Measurements from ENCODE around the gene PLA2G4C. TPM values are rescaled to one million over a fixed set of nuclear protein-coding genes. Genes with fewer than 3 reads are reported as not detected.

The PLA2G4C gene
- total RNA-seq, 1 donor from 2014 or later, result 33.9 TPM

DNA sequence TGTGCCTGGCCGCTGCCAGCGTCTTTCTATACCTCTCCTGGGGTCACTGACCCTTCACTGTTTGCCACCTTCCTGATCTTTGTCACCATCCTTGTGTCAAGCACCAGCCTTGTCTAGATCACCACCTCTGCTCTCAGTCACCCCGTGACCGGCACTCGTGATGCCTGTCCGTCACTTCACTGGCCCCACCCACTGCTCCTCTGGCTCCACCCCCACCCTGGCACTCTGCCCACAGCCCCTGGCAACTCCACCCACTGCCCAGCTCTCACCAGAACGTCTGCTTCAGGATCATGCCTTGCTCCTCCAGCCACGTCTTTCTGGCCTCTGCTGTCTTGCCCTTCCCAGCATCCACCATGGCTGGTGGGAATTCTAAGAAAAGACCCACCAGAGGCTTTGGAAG, 24.8 kb upstream of the PLA2G4C start:
- Histone ChIP-seq H3K36me3 (ENCODE audit: control insufficient read depth in 3 of 3, insufficient read depth in 3 of 3, low read length in 3 of 3) (peaks cover 7 to 9% (median 8%) of the 10 kb centered on the region in 3 donors), H3K9ac (ENCODE audit: low read depth in 1 of 3, low read length in 3 of 3) (no peak overlapping the region), H3K27ac (ENCODE audit: low read depth, low read length) (no peak overlapping the region), H3K27me3 (ENCODE audit: control insufficient read depth in 3 of 3, insufficient read depth in 3 of 3, low read length in 3 of 3) (no peaks in the 10 kb centered on the region), H3K4me3 (ENCODE audit: low read length in 3 of 3) (no peak overlapping the region), H3K4me1 (ENCODE audit: control insufficient read depth in 3 of 3, insufficient read depth in 3 of 3, low read length in 3 of 3) (no peaks in the 10 kb centered on the region), H3K9me3 (ENCODE audit: control insufficient read depth in 3 of 3, low read length in 3 of 3) (no peaks in the 10 kb centered on the region)

DNA sequence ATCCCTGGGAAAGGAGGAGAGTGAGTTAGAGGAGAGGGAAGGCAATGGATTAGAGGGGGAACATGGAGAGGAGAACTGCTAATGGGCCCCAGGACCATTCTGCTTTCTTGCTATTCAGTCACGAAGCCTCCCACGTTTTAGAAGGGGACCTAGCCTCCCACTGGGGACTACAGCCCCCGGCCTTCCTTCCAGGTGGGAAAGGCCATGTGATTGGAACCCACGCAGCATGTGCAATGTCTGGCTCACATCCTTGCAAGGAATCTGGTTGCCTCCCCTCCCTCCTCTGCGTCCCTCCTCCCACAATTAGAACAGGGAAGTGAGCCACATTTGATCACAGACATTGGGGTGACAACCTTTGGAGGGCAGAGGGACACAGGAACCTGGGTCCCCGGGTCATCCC, 22.5 kb upstream of the PLA2G4C start:
- Histone ChIP-seq H3K4me3 (ENCODE audit: low read length in 3 of 3) (no peak overlapping the region), H3K9me3 (ENCODE audit: control insufficient read depth in 3 of 3, low read length in 3 of 3) (no peaks in the 10 kb centered on the region), H3K27ac (ENCODE audit: low read depth, low read length) (no peak overlapping the region), H3K36me3 (ENCODE audit: control insufficient read depth in 3 of 3, insufficient read depth in 3 of 3, low read length in 3 of 3) (peaks cover 7 to 9% (median 8%) of the 10 kb centered on the region in 3 donors), H3K9ac (ENCODE audit: low read depth in 1 of 3, low read length in 3 of 3) (no peak overlapping the region), H3K27me3 (ENCODE audit: control insufficient read depth in 3 of 3, insufficient read depth in 3 of 3, low read length in 3 of 3) (no peaks in the 10 kb centered on the region), H3K4me1 (ENCODE audit: control insufficient read depth in 3 of 3, insufficient read depth in 3 of 3, low read length in 3 of 3) (no peaks in the 10 kb centered on the region)

DNA sequence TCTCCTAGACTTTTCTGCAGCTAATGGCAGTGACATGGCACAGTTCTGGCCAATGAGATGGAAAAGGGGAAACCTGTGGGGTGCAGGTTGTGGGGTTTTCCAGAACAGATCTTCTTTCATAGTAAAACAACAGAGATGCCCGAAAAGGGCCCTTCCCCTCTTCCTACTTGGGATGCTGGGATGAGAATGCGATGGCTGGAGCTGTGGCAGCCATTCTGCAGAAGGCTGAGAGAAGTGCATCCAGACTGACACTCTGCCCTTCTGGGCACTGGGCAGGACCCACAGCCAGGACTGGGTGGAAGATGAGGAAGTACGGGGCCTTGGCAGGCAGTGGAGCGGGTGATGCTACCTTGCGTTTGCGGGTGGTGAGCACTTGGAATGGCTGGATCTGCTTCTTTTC, 16.9 kb upstream of the PLA2G4C start:
- H3K36me3 ChIP-seq (ENCODE audit: control insufficient read depth in 3 of 3, insufficient read depth in 3 of 3, low read length in 3 of 3), result peaks cover 14 to 18% (median 14%) of the 10 kb centered on the region in 3 donors
- H3K27me3 ChIP-seq (ENCODE audit: control insufficient read depth in 3 of 3, insufficient read depth in 3 of 3, low read length in 3 of 3), result no peaks in the 10 kb centered on the region
- no peak overlapping the region for H3K4me3 ChIP-seq (ENCODE audit: low read length in 3 of 3)
- H3K9ac ChIP-seq (ENCODE audit: low read depth in 1 of 3, low read length in 3 of 3), result no peak overlapping the region
- H3K9me3 ChIP-seq (ENCODE audit: control insufficient read depth in 3 of 3, low read length in 3 of 3), result no peaks in the 10 kb centered on the region
- no peaks in the 10 kb centered on the region for H3K4me1 ChIP-seq (ENCODE audit: control insufficient read depth in 3 of 3, insufficient read depth in 3 of 3, low read length in 3 of 3)
- H3K27ac ChIP-seq (ENCODE audit: low read depth, low read length), result no peak overlapping the region

DNA sequence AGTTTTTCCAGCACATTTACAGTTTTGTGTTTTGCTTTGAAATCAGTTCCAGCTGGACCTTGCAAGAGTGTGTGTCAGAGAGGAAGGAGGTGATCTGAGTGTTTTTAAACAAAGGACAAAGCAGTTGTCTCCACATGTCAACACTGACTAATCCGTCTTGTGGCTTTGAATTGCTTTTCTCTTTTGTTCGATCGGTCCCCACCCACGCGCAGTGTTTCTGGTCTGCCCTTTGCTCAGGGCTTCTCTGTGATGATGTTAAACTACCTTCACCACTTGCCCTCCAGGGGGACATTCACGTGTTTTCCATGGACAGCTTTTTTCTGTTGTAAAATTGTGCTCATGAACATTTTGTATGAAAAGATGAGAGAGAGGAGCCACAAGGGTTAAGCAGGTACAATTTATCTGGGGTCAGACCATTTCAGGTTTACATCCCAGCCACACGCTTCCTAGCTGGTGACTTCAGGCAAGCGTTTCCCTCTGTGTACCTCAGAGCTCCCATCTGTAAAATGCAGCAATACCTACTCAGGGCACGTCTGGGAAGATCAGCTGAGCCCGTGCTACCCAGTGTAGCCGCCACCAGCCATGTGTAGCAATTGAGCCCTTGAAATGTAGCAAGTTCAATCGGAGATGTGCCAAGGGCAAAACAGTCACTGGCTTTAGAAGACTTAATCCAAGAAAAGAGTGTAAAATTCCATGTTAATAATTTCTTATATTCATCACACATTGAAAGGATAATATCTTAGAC, 13.5 kb upstream of the PLA2G4C start:
- Histone ChIP-seq H3K27me3 (ENCODE audit: control insufficient read depth in 3 of 3, insufficient read depth in 3 of 3, low read length in 3 of 3) (no peaks in the 10 kb centered on the region), H3K27ac (ENCODE audit: low read depth, low read length) (no peak overlapping the region), H3K9ac (ENCODE audit: low read depth in 1 of 3, low read length in 3 of 3) (no peak overlapping the region), H3K4me1 (ENCODE audit: control insufficient read depth in 3 of 3, insufficient read depth in 3 of 3, low read length in 3 of 3) (no peaks in the 10 kb centered on the region), H3K9me3 (ENCODE audit: control insufficient read depth in 3 of 3, low read length in 3 of 3) (no peaks in the 10 kb centered on the region), H3K4me3 (ENCODE audit: low read length in 3 of 3) (no peak overlapping the region), H3K36me3 (ENCODE audit: control insufficient read depth in 3 of 3, insufficient read depth in 3 of 3, low read length in 3 of 3) (peaks cover 6 to 13% (median 11%) of the 10 kb centered on the region in 3 donors)

DNA sequence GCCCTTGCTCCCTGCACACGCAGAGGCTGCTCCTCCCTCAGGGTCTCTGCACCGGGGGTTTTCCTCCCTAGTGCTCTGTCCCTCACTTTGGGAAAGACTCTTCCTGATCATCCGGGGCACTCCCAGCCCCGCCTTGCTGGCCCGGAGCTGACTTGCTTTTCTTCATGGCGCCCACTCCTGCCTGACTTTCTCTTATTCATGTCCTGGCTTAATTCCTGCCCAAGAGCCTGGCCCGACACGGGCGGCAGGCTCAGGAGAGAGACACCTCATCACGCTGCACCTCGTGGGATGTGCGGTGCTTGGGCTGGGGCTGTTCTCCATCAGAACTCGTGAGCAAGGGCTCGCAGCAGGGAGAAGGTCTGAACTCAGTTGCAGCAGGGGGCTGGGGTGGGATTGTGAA, 11.8 kb upstream of the PLA2G4C start:
- Histone ChIP-seq H3K27me3 (ENCODE audit: control insufficient read depth in 3 of 3, insufficient read depth in 3 of 3, low read length in 3 of 3) (no peaks in the 10 kb centered on the region), H3K4me1 (ENCODE audit: control insufficient read depth in 3 of 3, insufficient read depth in 3 of 3, low read length in 3 of 3) (no peaks in the 10 kb centered on the region), H3K9ac (ENCODE audit: low read depth in 1 of 3, low read length in 3 of 3) (no peak overlapping the region), H3K27ac (ENCODE audit: low read depth, low read length) (no peak overlapping the region), H3K36me3 (ENCODE audit: control insufficient read depth in 3 of 3, insufficient read depth in 3 of 3, low read length in 3 of 3) (peaks cover 2 to 11% (median 8%) of the 10 kb centered on the region in 3 donors), H3K4me3 (ENCODE audit: low read length in 3 of 3) (no peak overlapping the region), H3K9me3 (ENCODE audit: control insufficient read depth in 3 of 3, low read length in 3 of 3) (no peaks in the 10 kb centered on the region)

DNA sequence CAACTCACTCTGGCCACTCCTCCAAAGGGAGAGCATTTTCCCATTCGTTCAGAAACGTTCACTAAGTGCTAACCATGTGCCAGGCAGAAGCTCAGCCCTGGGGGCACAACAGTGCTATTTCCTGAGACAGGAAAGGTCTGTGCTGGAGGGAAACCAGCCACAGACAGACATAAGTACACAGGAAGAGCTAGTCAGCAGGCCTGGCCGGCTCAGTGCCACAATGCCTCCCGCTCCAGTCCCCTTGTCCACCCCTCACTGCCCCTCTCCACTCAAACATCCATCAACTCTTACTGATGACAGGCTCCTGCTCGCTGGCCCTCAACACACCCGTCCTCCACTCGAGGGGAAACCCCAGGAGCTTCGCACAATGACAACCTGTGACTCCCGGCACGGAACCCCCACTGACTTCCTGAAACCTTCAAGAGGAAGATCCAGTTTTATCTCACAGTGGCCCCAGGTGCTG, 11.3 kb upstream of the PLA2G4C start:
- no peaks in the 10 kb centered on the region for H3K4me1 ChIP-seq (ENCODE audit: control insufficient read depth in 3 of 3, insufficient read depth in 3 of 3, low read length in 3 of 3)
- H3K9me3 ChIP-seq (ENCODE audit: control insufficient read depth in 3 of 3, low read length in 3 of 3), result no peaks in the 10 kb centered on the region
- H3K27me3 ChIP-seq (ENCODE audit: control insufficient read depth in 3 of 3, insufficient read depth in 3 of 3, low read length in 3 of 3), result no peaks in the 10 kb centered on the region
- peaks cover 2 to 7% (median 4%) of the 10 kb centered on the region in 3 donors for H3K36me3 ChIP-seq (ENCODE audit: control insufficient read depth in 3 of 3, insufficient read depth in 3 of 3, low read length in 3 of 3)
- no peak overlapping the region for H3K9ac ChIP-seq (ENCODE audit: low read depth in 1 of 3, low read length in 3 of 3)
- H3K4me3 ChIP-seq (ENCODE audit: low read length in 3 of 3), result no peak overlapping the region
- no peak overlapping the region for H3K27ac ChIP-seq (ENCODE audit: low read depth, low read length)

DNA sequence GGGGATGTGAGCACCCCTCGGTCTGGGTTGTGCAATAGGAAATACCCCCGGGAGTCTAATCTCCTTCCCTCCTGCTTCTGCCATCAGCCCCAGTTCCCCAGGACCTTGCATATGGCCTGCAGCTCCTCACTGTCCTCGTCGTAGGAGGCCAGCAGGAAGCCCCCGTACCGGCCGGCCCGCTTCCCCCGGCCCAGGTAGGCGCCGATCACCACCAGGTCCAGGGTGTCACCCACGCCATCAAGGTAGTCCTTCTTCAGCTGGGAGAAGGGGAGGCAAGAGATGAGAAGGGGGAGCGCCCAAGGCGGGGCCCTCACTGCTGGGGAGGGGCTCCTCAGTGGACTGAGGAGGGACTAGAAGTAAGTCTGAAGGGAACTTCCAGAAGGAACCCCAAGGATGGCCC, 10.4 kb upstream of the PLA2G4C start:
- Histone ChIP-seq H3K4me1 (ENCODE audit: control insufficient read depth in 3 of 3, insufficient read depth in 3 of 3, low read length in 3 of 3) (no peaks in the 10 kb centered on the region), H3K27me3 (ENCODE audit: control insufficient read depth in 3 of 3, insufficient read depth in 3 of 3, low read length in 3 of 3) (no peaks in the 10 kb centered on the region), H3K27ac (ENCODE audit: low read depth, low read length) (no peak overlapping the region), H3K36me3 (ENCODE audit: control insufficient read depth in 3 of 3, insufficient read depth in 3 of 3, low read length in 3 of 3) (peaks cover 2 to 10% (median 4%) of the 10 kb centered on the region in 3 donors), H3K4me3 (ENCODE audit: low read length in 3 of 3) (no peak overlapping the region), H3K9me3 (ENCODE audit: control insufficient read depth in 3 of 3, low read length in 3 of 3) (no peaks in the 10 kb centered on the region), H3K9ac (ENCODE audit: low read depth in 1 of 3, low read length in 3 of 3) (no peak overlapping the region)

DNA sequence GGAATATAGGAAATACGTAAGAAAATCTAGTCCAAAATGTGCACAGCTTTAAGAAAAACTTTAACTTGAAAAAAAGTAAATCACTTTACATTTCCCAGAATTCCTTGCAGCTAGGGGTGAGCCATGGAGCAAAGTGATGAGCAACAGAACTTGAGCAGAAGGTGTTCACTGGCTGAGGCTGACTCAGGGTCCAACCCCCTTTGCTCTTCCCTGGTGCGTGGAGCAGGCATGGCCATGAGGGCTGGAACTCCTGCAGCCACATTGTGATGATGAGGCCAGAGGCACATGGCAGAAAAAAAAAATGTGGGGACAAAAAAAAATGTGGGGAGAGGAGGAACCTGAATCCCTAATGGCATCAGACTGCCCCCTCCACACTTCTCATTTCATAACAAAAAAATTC, 9.9 kb upstream of the PLA2G4C start:
- Histone ChIP-seq H3K27me3 (ENCODE audit: control insufficient read depth in 3 of 3, insufficient read depth in 3 of 3, low read length in 3 of 3) (no peaks in the 10 kb centered on the region), H3K4me1 (ENCODE audit: control insufficient read depth in 3 of 3, insufficient read depth in 3 of 3, low read length in 3 of 3) (no peaks in the 10 kb centered on the region), H3K4me3 (ENCODE audit: low read length in 3 of 3) (no peak overlapping the region), H3K27ac (ENCODE audit: low read depth, low read length) (no peak overlapping the region), H3K9me3 (ENCODE audit: control insufficient read depth in 3 of 3, low read length in 3 of 3) (no peaks in the 10 kb centered on the region), H3K36me3 (ENCODE audit: control insufficient read depth in 3 of 3, insufficient read depth in 3 of 3, low read length in 3 of 3) (peaks cover 4 to 10% (median 5%) of the 10 kb centered on the region in 3 donors), H3K9ac (ENCODE audit: low read depth in 1 of 3, low read length in 3 of 3) (no peak overlapping the region)

DNA sequence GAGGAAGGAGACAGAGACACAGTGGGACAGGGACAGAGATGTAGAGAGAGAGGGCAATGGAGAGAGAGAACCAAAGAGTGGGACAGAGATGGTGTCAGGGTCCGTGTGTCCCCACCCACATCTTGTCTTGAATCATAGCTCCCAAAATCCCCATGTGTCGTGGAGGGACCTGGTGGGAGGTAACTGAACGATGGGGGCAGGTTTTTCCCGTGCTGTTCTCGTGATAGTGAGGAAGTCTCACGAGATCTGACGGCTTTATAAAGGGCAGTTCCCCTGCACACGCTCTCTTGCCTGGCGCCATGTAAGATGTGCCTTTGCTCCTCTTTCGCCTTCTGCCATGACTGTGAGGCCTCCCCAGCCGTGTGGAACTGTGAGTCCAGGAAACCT, 7.5 kb upstream of the PLA2G4C start:
- Histone ChIP-seq H3K9me3 (ENCODE audit: control insufficient read depth in 3 of 3, low read length in 3 of 3) (no peaks in the 10 kb centered on the region), H3K27me3 (ENCODE audit: control insufficient read depth in 3 of 3, insufficient read depth in 3 of 3, low read length in 3 of 3) (no peaks in the 10 kb centered on the region), H3K9ac (ENCODE audit: low read depth in 1 of 3, low read length in 3 of 3) (peak overlapping the region in 1 of 3 donors; percentile 33), H3K4me1 (ENCODE audit: control insufficient read depth in 3 of 3, insufficient read depth in 3 of 3, low read length in 3 of 3) (no peaks in the 10 kb centered on the region), H3K36me3 (ENCODE audit: control insufficient read depth in 3 of 3, insufficient read depth in 3 of 3, low read length in 3 of 3) (peaks cover 4 to 10% (median 5%) of the 10 kb centered on the region in 3 donors), H3K4me3 (ENCODE audit: low read length in 3 of 3) (no peak overlapping the region), H3K27ac (ENCODE audit: low read depth, low read length) (no peak overlapping the region)

DNA sequence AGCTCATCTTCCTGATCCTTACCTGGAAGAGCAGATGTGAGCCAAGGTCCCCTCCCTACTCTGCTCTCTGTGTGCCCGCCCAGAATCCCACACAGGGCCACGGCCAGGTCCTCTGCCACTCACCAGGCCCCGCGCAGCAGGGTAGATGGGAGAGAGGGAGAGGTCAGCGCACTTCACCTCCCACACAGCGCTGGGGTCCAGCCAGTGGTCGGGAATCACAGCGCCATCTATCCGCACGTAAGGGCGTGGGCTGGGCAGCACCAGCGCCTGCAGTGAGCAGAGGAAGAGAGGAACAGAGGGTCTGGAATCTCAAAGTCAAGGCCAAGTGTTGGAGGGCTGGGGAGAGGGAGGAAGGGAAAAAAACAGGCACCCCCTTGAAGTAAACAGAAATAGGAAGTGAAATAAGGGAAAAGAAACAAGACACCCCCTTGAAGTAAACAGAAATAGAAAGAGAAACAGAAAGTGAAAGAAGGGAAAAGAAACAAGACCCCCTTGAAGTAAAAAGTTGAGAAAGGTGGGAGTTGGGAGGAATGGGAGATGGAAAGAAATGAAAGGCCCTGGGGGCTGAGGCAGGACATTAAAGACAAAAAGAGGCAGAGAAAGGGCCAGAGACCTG, 7.0 kb upstream of the PLA2G4C start:
- Histone ChIP-seq H3K4me1 (ENCODE audit: control insufficient read depth in 3 of 3, insufficient read depth in 3 of 3, low read length in 3 of 3) (no peaks in the 10 kb centered on the region), H3K36me3 (ENCODE audit: control insufficient read depth in 3 of 3, insufficient read depth in 3 of 3, low read length in 3 of 3) (peaks cover 4 to 10% (median 5%) of the 10 kb centered on the region in 3 donors), H3K9me3 (ENCODE audit: control insufficient read depth in 3 of 3, low read length in 3 of 3) (no peaks in the 10 kb centered on the region), H3K4me3 (ENCODE audit: low read length in 3 of 3) (no peak overlapping the region), H3K27me3 (ENCODE audit: control insufficient read depth in 3 of 3, insufficient read depth in 3 of 3, low read length in 3 of 3) (no peaks in the 10 kb centered on the region), H3K27ac (ENCODE audit: low read depth, low read length) (no peak overlapping the region), H3K9ac (ENCODE audit: low read depth in 1 of 3, low read length in 3 of 3) (peak overlapping the region in 1 of 3 donors; percentile 33)
